DOHH2 (cell line): ENCODE results near the gene SNX19.

ENCODE experiments used
- EZH2phosphoT487 ChIP-seq: fragments of 200-600 bp; sonication (generic); IDR thresholded peaks from 2 replicates; pipeline ENCODE4 v1.6.1; 2017; ENCODE audit warnings: borderline replicate concordance, mild to moderate bottlenecking, antibody characterized with exemption, low read length, moderate library complexity, mixed read lengths
- TF ChIP-seq, protein P1 (sequence below): fragments of 200-600 bp; sonication (generic); IDR thresholded peaks from one replicate; pipeline ENCODE4 v1.5.1; 2014; ENCODE audit warnings: antibody characterized with exemption, mild to moderate bottlenecking, low read depth, low read length; ENCODE audit not compliant: poor library complexity, severe bottlenecking

DNA sequence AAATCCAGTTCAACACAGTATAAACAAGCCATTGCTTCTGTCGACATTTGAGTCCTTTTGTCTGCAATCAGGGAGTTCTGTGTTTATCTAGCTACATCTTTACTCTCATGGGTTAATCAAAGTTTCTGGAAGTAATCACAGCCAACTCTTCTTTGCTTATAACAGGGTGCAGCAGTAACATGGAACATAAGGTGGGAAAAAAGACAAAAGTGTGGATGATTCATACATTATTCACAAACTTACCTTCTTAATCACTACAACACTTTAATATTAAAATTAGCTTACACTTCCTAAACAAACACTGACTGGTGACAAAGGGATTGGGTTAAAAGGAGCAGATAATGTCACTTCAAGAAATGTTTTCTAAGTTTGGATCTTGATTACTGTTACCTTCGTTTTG lies 44.7 kb downstream of the SNX19 start:
- TF ChIP-seq, protein P1, sequence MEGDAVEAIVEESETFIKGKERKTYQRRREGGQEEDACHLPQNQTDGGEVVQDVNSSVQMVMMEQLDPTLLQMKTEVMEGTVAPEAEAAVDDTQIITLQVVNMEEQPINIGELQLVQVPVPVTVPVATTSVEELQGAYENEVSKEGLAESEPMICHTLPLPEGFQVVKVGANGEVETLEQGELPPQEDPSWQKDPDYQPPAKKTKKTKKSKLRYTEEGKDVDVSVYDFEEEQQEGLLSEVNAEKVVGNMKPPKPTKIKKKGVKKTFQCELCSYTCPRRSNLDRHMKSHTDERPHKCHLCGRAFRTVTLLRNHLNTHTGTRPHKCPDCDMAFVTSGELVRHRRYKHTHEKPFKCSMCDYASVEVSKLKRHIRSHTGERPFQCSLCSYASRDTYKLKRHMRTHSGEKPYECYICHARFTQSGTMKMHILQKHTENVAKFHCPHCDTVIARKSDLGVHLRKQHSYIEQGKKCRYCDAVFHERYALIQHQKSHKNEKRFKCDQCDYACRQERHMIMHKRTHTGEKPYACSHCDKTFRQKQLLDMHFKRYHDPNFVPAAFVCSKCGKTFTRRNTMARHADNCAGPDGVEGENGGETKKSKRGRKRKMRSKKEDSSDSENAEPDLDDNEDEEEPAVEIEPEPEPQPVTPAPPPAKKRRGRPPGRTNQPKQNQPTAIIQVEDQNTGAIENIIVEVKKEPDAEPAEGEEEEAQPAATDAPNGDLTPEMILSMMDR, result no peak
- no peak for TF ChIP-seq EZH2phosphoT487
